MG63 (cell line): ENCODE results near the gene LRRC7. TPM values are rescaled to one million over a fixed set of nuclear protein-coding genes. Genes with fewer than 3 reads are reported as not detected.

ENCODE experiments used
- DNase-seq: peaks from one replicate; pipeline ENCODE4 v3.0.0-alpha.2; 2020
- H3K27me3 ChIP-seq: fragments of 250-450 bp; sonication (Bioruptor Pico); 2 replicates; pipeline ENCODE4 v1.5.1; 2020; ENCODE audit warnings: mild to moderate bottlenecking, moderate library complexity
- H3K36me3 ChIP-seq: fragments of 250-450 bp; sonication (Bioruptor Pico); 2 replicates; pipeline ENCODE4 v1.5.1; 2020; ENCODE audit warnings: mild to moderate bottlenecking, moderate library complexity
- H3K4me3 ChIP-seq: fragments of 250-450 bp; sonication (Bioruptor Pico); 2 replicates; pipeline ENCODE4 v1.5.1; 2020; ENCODE audit warnings: mild to moderate bottlenecking, moderate library complexity
- H3K9me3 ChIP-seq: fragments of 250-450 bp; sonication (Bioruptor Pico); 2 replicates; pipeline ENCODE4 v1.5.1; 2020; ENCODE audit warnings: mild to moderate bottlenecking, moderate library complexity
- total RNA-seq: library from RNA; depleted of rRNA; stranded (reverse); fragments of >200 nt; shearing (Covaris generic); gene quantifications from 2 replicates; pipeline ENCODE4 v1.2.3, GENCODE V29; 2014; ENCODE audit warnings: low replicate concordance

LRRC7 gene
- total RNA-seq, 1 experiment from 2014 or later = not detected

- peak; percentile 20 for DNase-seq
- no peaks in the 10 kb centered on the region for H3K27me3 ChIP-seq
- H3K36me3 ChIP-seq = no peaks in the 10 kb centered on the region
- H3K9me3 ChIP-seq = no peaks in the 10 kb centered on the region
- no peak overlapping the region for H3K4me3 ChIP-seq
Observed at GRCh38 chr1:70146488-70146887, 578.8 kb downstream of the LRRC7 start.

DNA sequence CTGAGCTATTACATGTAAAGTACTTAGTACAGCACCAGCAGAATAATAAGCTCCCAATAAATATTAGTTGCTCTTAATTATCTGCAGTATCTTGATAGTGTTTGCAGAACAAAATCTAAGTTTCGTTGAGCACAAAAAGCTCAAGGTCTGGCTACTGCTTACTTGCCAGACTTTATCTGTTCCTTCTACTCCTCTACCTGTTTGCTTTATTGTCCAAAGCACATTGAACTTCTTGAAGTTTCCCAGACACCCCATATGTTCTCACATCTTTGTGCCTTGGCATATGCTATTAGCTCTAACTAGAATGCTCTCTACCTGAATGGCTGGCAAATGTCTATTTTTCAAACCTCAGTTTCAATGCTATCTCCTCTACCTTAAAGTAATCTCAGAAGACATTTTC, 582.7 kb downstream of the LRRC7 start:
- no peaks in the 10 kb centered on the region for H3K27me3 ChIP-seq
- H3K36me3 ChIP-seq = no peaks in the 10 kb centered on the region
- no peaks in the 10 kb centered on the region for H3K9me3 ChIP-seq
- no peak overlapping the region for H3K4me3 ChIP-seq
- DNase-seq = no peak

DNA sequence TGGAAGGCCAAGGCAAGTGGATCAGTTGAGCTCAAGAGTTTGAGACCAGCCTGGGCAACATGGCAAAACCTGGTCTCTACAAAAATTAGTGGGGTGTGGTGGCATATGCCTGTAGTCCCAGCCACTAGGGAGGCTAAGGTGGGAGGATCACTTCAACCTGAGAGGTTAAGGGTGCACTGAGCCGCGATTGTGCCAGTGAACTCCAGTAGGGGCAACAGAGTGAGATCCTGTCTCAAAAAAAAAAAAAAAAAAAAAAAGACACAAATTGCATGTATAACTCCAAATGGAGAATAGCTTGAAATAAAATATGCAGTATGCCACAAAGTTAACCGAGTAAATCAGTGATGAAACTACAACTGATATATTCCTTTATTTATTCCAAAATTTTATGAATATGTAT, 586.0 kb downstream of the LRRC7 start:
- DNase-seq = no peak
- Histone ChIP-seq H3K9me3 (no peaks in the 10 kb centered on the region), H3K4me3 (no peak overlapping the region), H3K36me3 (no peaks in the 10 kb centered on the region), H3K27me3 (no peaks in the 10 kb centered on the region)

DNA sequence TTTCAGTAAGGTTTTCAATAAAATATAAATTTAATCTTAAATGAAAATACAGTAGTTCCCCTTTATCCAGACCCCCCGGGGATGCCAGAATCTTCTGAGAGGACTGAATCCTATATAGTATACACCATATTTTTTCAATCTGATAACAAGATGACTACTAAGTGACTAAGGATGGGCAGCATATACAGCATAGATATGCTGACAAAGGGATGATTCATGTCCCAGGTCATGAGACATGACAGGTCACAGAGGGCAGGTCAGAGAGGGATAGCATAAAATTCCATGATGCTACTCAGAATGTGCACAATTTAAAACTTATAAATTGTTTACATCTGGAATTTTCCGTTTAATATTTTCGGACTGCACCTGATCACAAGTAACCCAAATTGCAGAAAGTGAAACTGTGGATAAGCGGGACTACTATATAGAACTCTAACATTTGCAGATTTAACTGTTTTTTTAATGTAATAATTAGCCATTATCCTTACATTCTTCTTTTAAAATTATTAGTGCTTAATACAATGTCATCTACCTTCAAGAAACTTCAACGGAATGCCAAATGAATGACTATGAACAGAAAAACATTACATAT, 588.9 kb downstream of the LRRC7 start:
- H3K4me3 ChIP-seq = no peak overlapping the region
- no peaks in the 10 kb centered on the region for H3K36me3 ChIP-seq
- DNase-seq = peak; percentile 34
- H3K27me3 ChIP-seq = no peaks in the 10 kb centered on the region
- no peaks in the 10 kb centered on the region for H3K9me3 ChIP-seq

GRCh38 chr1:70164350-70164749, 596.6 kb downstream of the LRRC7 start:
- H3K9me3 ChIP-seq = no peaks in the 10 kb centered on the region
- H3K36me3 ChIP-seq = peaks cover 5% of the 10 kb centered on the region; the same call in 1 of the 2 replicates
- H3K27me3 ChIP-seq = no peaks in the 10 kb centered on the region
- DNase-seq = no peak
- H3K4me3 ChIP-seq = no peak overlapping the region

DNA sequence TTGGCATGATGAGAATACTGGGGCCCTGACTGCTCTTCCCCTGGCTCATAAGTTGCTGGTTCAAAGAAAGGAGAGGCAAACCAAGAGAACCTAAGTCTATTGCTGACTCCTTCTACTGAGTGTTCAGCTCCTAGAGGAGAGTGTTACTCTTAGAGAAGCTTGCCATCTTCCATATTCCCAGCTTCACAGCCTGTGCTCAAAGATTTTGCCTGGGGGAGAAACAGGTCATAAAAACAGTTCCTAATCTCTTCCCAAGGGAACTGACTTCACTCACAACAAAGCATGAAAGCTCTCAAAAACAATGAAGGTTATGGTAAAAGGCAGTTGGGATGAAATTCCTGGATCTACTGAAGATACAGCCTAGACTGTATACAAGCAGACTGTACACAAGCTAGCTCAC, 600.6 kb downstream of the LRRC7 start:
- Histone ChIP-seq H3K27me3 (no peaks in the 10 kb centered on the region), H3K9me3 (no peaks in the 10 kb centered on the region), H3K4me3 (no peak overlapping the region), H3K36me3 (peaks cover 7% of the 10 kb centered on the region; the same call in 1 of the 2 replicates)
- DNase-seq = no peak

GRCh38 chr1:70169018-70169839, 601.5 kb downstream of the LRRC7 start:
- no peak overlapping the region for H3K4me3 ChIP-seq
- H3K27me3 ChIP-seq = no peaks in the 10 kb centered on the region
- no peak for DNase-seq
- peaks cover 7% of the 10 kb centered on the region; the same call in 1 of the 2 replicates for H3K36me3 ChIP-seq
- no peaks in the 10 kb centered on the region for H3K9me3 ChIP-seq

- H3K4me3 ChIP-seq = no peak overlapping the region
- H3K27me3 ChIP-seq = no peaks in the 10 kb centered on the region
- DNase-seq = no peak
- no peaks in the 10 kb centered on the region for H3K9me3 ChIP-seq
- H3K36me3 ChIP-seq = peaks cover 2% of the 10 kb centered on the region; the same call in 1 of the 2 replicates
Observed at GRCh38 chr1:70171512-70171911, 603.8 kb downstream of the LRRC7 start.
